T47D (cell line): ENCODE measurements around the gene SHPK.

Source experiments
- DNase-seq, 2 experiments: peaks; one replicate each; pipeline versions ENCODE4 v3.0.0 to v3.0.0-alpha.2; 2011 to 2012; ENCODE audit warnings: low read depth in 1 of 2, low spot score in 1 of 2
- JUND ChIP-seq: IDR thresholded peaks from 2 replicates; pipeline ENCODE4 v1.6.1; 2012; ENCODE audit warnings: low read depth
- in situ Hi-C: cut with HindIII; loops from 2 replicates; pipeline ENCODE4 v1.10.0; 2016; ENCODE audit warnings: low sequenced_read_pairs, low pct_unique_long_range_greater_than_20kb

SHPK gene

DNA sequence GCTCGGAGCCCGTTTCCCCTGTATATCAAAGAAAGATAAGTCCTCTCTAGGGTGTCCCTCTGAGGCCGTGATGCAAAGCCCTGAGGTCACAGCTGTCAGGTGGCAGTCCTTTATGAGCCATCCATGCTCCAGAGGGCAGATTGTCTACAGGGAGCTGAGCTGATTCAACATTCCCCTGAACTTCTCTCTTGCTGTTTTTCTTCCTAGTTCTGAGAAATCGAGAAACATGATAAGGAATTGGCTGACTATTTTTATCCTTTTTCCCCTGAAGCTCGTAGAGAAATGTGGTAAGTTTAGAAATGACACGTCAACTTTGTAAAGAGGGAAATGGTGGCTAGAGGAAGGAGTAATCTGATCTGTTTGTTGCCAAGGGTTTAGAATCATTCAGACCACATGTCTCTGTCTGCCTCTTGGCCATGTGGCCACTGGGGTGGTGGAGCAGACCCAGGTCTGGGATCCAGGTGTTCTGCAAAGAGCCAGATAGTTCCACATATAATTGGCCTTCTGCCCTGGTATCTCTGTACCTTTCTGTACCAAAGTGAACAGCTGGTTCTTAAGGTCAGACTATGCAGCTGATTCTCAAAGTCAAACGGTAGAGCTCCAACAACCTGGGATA is 4.0 kb upstream of the SHPK start:
- in situ Hi-C loops, result no loop called here
- DNase-seq, result no peak
- no peak for TF ChIP-seq JUND

DNA sequence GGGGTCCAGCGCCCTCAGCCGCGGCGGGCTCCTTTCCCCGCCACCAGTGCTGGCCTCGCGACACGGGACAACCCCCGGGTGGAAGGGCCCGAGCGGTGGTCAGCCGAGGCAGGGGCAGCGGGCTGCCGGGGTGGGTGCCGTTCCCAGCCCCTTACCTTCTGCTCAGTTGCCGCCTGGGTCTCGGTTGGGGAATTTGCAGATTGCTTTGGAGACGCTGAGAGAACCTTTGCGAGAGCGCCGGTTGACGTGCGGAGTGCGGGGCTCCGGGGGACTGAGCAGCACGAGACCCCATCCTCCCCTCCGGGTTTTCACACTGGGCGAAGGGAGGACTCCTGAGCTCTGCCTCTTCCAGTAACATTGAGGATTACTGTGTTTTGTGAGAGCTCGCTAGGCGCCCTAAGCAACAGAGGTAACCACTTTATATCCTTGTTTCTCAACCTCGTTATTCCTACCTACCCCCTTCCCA is 891 bp upstream of the SHPK start:
- in situ Hi-C loops, result no loop called here
- TF ChIP-seq JUND, result no peak
- no peak for DNase-seq

DNA sequence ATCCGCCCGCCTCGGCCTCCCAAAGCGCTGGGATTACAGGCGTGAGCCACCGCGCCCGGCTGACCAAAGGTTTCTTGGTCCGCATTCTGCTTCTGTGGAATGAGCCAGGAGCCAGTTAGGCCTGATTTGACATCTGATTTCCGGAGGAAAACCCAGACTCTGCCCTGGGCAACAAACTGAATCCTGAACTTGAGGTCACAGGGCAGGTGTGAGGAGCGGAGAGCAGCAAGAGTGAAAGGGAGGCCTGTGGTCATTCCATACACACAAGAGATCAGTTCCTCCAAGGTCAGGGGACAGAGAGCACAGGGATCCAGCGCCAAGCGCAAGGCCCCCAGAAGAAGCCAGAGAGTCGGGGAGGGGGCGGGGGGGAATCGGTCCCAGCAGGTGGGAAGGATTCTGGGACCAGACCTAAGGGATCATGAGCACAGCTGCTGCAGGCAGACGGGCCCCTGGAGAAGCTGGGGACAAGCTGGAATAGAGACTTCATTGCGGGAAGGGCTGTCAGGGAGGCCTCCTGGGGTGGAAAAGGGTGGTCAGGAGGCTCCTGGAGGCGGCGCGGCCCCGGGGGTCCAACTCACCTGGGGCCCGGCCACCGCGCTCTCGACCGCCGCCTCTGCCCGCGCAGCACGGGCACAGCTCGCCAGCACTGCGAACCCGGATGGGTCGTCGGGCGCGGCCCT is 436 bp downstream of the SHPK start:
- no peak for TF ChIP-seq JUND
- peak; percentile 27 to 91 for DNase-seq
- in situ Hi-C loops, result no loop called here

DNA sequence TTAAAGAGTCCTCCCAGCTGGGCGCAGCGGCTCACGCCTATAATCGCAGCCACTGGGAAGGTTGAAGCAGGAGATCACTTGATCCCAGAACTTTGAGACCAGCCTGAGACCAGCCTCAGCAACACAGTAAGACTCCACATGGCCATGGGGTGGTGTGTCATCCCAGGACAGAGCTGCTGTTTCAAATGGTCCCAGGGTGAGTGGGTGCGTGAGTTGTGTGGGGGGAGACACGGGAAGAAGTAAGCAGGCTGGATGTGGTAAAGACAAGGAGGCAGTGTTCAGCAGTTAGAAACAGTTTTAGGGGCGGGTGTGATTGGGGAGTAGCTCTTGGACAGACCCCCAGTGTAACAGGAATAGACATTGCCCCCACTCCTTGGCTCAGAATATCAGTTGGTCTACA is 3.8 kb downstream of the SHPK start:
- no peak for DNase-seq
- in situ Hi-C loops, result no loop called here
- TF ChIP-seq JUND, result no peak

DNA sequence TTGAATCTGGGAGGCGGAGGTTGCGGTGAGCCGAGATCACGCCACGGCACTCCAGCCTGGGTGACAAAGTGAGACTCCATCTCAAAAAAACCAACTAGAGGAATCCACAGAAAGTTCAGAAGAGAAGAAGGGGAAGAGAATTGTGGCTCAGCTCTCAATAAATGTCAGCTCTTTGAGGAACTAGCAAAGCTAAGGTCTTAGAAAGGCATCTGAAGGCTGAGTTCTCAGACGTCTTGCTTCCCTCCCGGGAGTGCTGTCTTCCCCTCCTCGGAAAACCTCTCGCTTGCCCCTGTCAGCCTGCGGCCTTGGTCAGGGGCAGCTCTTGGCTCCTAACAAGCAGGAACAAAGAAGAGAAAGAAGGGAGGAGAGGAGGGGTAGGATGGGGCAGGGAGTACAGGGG is 5.3 kb downstream of the SHPK start:
- in situ Hi-C loops, result no loop called here

DNA sequence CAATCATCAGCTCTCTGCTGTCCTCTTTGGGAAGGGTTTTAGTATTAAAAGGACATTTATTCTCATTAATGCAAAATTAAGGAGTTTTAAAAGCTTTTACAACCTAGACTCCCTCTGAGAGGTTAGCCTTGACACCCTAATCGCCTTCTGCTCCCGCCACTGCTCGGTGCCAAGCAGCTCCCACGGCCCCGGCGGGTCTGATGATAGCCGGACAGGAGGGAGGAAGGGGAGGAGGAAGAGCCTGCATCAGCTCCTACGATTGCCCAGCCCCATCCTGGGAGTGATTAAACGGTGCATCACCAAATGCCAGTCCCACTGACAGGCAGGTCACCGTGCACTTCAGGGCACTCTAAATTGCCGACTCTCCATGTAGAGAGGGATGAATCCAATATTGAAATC is 8.3 kb downstream of the SHPK start:
- in situ Hi-C loops, result no loop called here

More for the DNA sequence above, 5.3 kb downstream of the SHPK start:
- no peak for TF ChIP-seq JUND
- DNase-seq, result no peak

DNA sequence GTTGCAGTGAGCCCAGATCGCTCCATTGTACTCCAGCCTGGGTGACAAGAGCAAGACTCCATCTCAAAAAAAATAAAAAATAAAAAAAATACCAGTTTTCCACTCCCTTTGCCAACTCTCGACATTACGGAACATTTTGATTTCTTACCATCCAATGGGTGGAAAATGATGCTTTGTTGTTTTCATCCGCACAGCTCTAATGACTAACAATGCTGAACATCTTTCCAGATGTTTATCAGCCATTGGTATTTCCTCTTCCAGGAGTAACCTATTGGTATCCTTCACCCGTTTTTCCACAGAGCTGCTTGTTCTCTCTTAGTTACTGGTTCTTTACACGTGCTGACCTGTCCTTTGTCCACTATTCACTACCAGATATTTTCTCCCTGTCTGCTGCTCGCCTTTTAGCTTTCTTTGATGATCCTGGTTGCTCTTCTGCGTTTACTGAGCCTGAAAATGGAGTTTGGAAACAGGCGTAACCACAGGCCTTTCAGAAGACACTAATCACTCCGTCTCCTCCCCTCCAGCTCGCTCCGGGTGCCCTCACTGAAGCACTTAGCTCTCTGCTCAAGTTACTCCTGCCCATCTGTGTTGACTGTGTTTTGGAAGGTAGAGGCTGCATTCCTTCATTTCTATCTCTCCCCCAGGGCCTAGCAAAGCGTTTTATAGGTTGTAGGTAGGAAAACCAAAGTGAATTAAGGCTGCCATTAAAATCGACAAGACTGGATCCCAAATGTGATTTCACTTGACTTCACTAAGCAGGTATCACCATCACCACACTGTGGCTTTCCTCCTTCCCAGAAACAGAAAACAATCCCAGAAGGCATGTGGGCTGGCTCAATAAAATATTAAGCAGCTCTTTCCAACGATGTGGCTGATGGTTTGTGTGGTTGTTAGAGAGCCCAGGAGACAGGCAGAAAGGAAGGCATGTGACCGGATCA is 8.9 kb downstream of the SHPK start:
- DNase-seq, result no peak
- no peak for TF ChIP-seq JUND
- in situ Hi-C loops, result no loop called here

More for the DNA sequence above, 8.3 kb downstream of the SHPK start:
- no peak for DNase-seq
- TF ChIP-seq JUND, result no peak

DNA sequence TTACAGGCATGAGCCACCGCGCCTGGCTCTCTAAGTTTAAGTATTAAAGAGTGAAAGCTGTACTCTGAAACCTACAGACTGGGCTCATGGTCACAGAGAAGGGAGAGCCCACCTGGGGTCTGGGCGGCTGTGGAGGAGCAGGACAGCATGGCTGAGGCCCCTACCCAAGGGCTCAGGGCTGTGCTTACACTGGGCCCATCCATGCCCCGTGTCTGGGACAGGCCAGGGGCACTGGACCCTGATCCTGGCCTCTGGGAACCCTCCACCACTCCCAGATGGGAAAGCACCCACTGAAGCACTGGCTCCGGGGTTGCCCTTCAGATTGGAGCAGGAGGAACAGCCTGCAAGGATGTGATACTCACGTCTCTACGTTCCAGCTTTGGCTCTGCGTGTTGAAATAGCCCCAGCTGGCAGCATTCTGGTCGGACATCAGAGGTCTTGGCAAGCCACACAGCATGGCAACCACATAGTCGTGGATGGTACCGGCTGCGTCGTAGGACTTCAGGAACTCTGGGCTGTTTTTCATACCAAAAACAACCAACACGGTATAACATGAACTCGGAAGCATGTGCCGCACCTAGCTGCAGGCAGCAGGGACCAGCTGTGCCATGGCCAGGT is 13.0 kb downstream of the SHPK start:
- in situ Hi-C loops, result no loop called here
- no peak for TF ChIP-seq JUND
- DNase-seq, result no peak

DNA sequence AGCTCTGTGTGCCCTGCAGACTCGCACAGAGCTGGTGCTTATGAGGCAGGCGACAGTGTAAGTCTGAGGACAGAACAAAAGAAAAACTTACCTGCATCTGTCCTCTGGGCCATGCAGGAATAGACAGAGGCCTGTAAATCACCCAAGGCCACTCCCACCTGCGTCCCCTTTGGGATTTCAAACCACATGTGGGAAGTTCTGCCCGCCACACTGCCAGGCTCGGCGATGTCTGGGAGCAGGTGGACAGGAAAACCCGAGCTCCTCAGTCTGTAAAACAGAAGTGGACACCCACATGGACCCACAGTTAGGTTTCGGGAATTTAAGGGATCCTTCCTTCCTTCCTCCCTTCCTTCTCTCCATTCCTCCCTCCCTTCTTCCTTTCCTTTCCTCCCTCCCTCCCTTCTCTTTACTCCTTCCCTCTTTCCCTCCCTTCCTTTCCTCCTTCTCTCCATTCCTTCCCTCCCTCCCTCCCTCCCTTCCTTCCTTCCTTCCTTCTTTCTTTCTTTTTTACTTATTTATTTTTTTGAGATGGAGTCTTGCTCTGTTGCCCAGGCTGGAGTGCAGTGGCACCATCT is 14.8 kb downstream of the SHPK start:
- in situ Hi-C loops, result no loop called here

DNA sequence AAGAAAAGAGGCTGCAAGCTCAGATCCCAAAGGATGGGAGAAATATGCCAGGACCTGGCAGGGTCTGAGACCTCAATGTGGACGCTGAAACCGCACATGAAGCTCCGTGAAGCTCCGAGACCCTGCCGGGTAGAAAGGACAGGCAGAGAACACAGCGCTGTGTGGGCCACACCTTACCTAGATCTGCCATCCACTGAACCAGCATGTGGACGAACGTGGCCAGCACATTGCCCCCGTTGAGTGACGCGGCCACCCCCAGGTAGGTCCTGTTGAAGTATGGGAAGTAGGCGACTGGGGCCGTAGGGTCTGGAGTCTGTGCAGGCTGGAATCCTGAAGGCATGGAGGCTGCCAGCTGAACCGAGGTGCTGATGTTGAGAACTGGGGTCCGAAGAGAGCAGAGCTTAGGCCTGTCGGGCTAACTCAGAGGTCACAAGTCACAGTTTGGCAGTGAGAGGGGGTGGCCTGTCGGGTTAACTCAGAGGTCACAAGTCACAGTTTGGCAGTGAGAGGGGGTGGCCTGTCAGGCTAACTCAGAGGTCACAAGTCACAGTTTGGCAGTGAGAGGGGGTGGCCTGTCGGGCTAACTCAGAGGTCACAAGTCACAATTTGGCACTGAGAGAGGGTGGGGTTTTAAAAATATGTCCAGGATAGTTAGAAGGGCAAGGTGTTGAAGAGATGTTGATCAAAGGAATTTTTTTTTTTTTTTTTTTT is 20.7 kb downstream of the SHPK start:
- TF ChIP-seq JUND, result no peak
- in situ Hi-C loops, result no loop called here
- no peak for DNase-seq

More for the DNA sequence above, 14.8 kb downstream of the SHPK start:
- no peak for DNase-seq
- TF ChIP-seq JUND, result no peak

DNA sequence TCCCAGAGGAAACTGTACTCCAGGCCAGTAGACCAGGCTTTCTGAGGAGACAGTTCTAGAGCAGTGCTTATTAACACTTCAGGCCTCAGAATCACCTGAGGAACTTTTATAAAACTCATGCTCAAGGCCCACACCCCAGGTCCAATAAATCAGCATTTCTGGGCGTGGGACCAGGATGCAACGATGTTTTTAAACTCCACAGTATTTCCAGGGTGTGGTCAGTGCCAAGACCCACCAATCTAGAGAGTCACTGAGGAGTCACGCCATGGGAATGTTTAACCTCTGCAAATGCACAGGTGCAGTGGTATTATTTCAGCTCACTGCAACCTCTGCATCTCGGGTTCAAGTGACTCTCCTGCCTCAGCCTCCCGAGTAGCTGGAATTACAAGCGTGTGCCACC is 22.9 kb downstream of the SHPK start:
- in situ Hi-C loops, result no loop called here
- no peak for TF ChIP-seq JUND
- DNase-seq, result no peak
